Calu3 (cell line): Measurements from ENCODE around the gene GFOD1. TPM values are rescaled to one million over a fixed set of nuclear protein-coding genes. Genes with fewer than 3 reads are reported as not detected.

Source experiments
- BruUV-seq: library from RNA; stranded (reverse); fragments of 400-500 nt; replicated peaks from 2 replicates; lab custom pipeline; 2021; lab: Mats Ljungman, UMichigan
- CTCF ChIA-PET: fragments of 300-600 bp; sonication (Branson Sonifier 250); formaldehyde crosslinking; loops from one replicate; lab custom pipeline; 2022; ENCODE audit warnings: antibody characterized with exemption; lab: Charles Lee
- DNase-seq: peaks from one replicate; pipeline ENCODE4 v3.0.0; 2022
- H3K27ac Mint-ChIP-seq: one replicate; pipeline ENCODE4 v1.8.0; 2022; ENCODE audit warnings: mixed read lengths; ENCODE audit not compliant: unreplicated experiment
- H3K27me3 Mint-ChIP-seq: one replicate; pipeline ENCODE4 v1.8.0; 2022; ENCODE audit warnings: mixed read lengths; ENCODE audit not compliant: unreplicated experiment
- H3K36me3 Mint-ChIP-seq: one replicate; pipeline ENCODE4 v1.8.0; 2022; ENCODE audit warnings: mild to moderate bottlenecking, moderate library complexity, mixed read lengths; ENCODE audit not compliant: insufficient read depth, unreplicated experiment
- H3K4me1 Mint-ChIP-seq: one replicate; pipeline ENCODE4 v1.8.0; 2022; ENCODE audit warnings: mild to moderate bottlenecking, low read depth, mixed read lengths; ENCODE audit not compliant: unreplicated experiment
- H3K4me3 Mint-ChIP-seq: one replicate; pipeline ENCODE4 v1.8.0; 2022; ENCODE audit warnings: mild to moderate bottlenecking, low read depth, moderate library complexity, mixed read lengths; ENCODE audit not compliant: unreplicated experiment
- H3K9me3 Mint-ChIP-seq: one replicate; pipeline ENCODE4 v1.8.0; 2022; ENCODE audit warnings: low read depth, mixed read lengths; ENCODE audit not compliant: unreplicated experiment
- intact Hi-C: fragments of 100-400 bp; cut with micrococcal nuclease; formaldehyde crosslinking; loops from one replicate; pipeline ENCODE4 v1.10.0; 2022; ENCODE audit not compliant: unreplicated experiment
- total RNA-seq: library from RNA; stranded (reverse); gene quantifications from 2 replicates; pipeline ENCODE4 v1.2.3, GENCODE V29; 2022
- TF ChIP-seq, protein P1 (sequence below): fragments of 200-600 bp; IDR thresholded peaks from one replicate; pipeline ENCODE4 v1.8.0; 2022; ENCODE audit warnings: antibody characterized with exemption; ENCODE audit not compliant: unreplicated experiment

Gene GFOD1
- total RNA-seq, 1 experiment from 2014 or later, result 9.5 TPM

DNA sequence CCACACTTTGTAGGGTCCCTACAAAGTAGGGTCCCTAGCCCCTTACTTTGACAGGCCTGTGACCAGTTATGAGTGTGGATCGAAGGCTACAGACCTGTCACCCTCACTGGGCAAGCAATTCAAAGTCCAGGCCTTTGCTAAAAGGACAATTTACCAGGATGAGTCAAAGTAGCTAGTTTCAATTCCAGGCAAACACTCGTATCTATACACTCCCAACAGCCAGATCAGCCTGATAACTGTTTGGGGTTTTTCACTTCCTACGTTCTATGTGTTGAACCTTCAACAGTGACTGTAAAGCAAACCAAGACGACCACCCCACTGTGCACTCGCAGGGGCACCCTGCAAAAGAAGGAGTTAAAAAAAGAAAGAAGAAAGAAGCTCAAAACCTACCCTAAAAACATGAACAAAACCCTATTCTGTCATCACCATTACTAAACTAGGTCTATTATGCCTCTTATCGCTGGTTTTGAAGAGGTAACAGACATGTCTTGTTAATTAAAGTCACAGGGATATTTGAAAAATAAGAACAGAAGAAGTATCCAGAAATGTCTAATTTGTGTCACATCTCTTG is 3.2 kb downstream of the GFOD1 start:
- Mint-ChIP-seq H3K4me1 (peaks cover 46% of the 10 kb centered on the region), H3K4me3 (peak overlapping the region; percentile 90), H3K36me3 (peaks cover 33% of the 10 kb centered on the region), H3K27me3 (no peaks in the 10 kb centered on the region), H3K27ac (peak overlapping the region; percentile 32), H3K9me3 (no peaks in the 10 kb centered on the region)
- BruUV-seq, result no TSS peak
- no peak for DNase-seq
- intact Hi-C loops, result loop anchor here (5.0 kb wide), 1 partner anchor 87 kb away; no protein-coding TSS in a partner anchor
- CTCF ChIA-PET, result no interaction called here
- TF ChIP-seq, protein P1, sequence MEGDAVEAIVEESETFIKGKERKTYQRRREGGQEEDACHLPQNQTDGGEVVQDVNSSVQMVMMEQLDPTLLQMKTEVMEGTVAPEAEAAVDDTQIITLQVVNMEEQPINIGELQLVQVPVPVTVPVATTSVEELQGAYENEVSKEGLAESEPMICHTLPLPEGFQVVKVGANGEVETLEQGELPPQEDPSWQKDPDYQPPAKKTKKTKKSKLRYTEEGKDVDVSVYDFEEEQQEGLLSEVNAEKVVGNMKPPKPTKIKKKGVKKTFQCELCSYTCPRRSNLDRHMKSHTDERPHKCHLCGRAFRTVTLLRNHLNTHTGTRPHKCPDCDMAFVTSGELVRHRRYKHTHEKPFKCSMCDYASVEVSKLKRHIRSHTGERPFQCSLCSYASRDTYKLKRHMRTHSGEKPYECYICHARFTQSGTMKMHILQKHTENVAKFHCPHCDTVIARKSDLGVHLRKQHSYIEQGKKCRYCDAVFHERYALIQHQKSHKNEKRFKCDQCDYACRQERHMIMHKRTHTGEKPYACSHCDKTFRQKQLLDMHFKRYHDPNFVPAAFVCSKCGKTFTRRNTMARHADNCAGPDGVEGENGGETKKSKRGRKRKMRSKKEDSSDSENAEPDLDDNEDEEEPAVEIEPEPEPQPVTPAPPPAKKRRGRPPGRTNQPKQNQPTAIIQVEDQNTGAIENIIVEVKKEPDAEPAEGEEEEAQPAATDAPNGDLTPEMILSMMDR, result no peak

DNA sequence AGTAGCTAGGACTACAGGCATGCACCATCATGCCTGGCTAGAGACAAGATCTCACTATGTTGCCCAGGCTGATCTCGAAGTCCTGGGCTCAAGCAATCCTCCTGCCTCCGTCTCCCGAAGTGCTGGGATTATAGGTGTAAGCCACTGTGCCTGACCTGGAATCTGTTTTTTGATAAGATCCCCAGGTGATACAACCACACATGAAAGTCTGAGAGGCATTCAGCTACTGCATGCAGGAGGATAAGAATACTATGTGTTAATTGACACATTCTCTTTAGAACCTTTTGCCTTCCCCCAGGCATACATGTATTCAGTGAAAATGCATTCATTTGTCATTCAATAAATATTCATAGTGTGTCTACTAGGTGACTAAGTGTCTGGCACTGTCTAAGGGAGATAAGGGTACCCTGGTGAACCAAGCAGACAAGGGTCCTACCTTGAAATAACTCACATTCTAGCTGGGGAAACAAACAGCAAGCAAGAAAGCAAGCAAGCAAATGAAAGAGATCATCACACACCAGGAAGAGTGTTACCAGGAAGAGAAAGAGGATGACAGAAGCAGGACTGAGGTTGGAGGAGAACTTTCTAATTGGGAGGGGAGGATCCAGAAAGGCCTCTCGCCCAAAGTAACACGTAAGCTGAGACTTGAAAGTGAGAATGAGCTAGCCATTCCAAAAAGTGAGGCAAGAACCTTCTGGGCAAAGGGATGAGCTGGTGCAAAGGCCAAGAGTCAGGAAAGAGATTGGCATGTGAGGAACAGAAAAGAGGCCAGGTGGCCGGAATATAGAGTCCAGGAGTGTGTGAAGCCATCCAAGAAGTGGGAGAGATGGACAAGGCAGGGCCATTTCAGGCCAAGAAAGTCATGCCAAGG is 6.5 kb downstream of the GFOD1 start:
- BruUV-seq, result no TSS peak
- TF ChIP-seq, protein P1, result no peak
- CTCF ChIA-PET, result interaction anchor here (0.7 to 1.7 kb wide), 2 partner anchors 97 to 191 kb away, joined by 4 to 5 read pairs; no protein-coding TSS in a partner anchor
- Mint-ChIP-seq H3K4me3 (peak overlapping the region; percentile 43), H3K4me1 (peaks cover 56% of the 10 kb centered on the region), H3K27me3 (no peaks in the 10 kb centered on the region), H3K27ac (peak overlapping the region; percentile 73), H3K36me3 (peaks cover 8% of the 10 kb centered on the region), H3K9me3 (no peaks in the 10 kb centered on the region)
- peak; percentile 9 for DNase-seq
- intact Hi-C loops, result loop anchor here (5.0 kb wide), 1 partner anchor 84 kb away; no protein-coding TSS in a partner anchor

DNA sequence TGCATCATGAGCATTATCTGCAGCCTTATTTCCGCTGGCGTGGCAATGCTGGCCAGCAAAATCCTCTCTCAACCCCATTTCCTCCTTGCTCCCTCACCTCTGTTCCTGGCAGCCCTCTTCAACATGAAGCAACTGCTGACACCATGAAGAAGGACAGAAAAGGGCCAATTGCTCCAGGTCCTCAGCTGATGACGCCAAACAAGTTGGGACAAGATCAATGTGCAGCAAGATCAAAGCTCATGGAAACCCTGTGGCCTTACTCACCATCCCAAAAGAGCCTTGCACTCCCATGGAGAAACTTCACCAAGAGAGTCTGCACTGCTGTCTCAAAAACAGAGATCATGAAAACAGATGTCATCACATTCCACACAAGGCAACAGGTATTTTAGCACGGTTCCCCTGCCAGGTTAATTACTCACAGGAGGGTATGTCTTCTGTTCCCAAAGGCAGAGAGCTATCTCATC is 7.4 kb downstream of the GFOD1 start:
- no TSS peak for BruUV-seq
- Mint-ChIP-seq H3K27ac (no peak overlapping the region), H3K9me3 (no peaks in the 10 kb centered on the region), H3K27me3 (no peaks in the 10 kb centered on the region), H3K36me3 (no peaks in the 10 kb centered on the region), H3K4me1 (peaks cover 47% of the 10 kb centered on the region), H3K4me3 (no peak overlapping the region)
- DNase-seq, result no peak
- intact Hi-C loops, result loop anchor here (5.0 kb wide), 1 partner anchor 83 kb away; no protein-coding TSS in a partner anchor
- CTCF ChIA-PET, result interaction anchor here (0.7 to 1.7 kb wide), 2 partner anchors 96 to 190 kb away, joined by 4 to 5 read pairs; no protein-coding TSS in a partner anchor
- TF ChIP-seq, protein P1, result no peak

DNA sequence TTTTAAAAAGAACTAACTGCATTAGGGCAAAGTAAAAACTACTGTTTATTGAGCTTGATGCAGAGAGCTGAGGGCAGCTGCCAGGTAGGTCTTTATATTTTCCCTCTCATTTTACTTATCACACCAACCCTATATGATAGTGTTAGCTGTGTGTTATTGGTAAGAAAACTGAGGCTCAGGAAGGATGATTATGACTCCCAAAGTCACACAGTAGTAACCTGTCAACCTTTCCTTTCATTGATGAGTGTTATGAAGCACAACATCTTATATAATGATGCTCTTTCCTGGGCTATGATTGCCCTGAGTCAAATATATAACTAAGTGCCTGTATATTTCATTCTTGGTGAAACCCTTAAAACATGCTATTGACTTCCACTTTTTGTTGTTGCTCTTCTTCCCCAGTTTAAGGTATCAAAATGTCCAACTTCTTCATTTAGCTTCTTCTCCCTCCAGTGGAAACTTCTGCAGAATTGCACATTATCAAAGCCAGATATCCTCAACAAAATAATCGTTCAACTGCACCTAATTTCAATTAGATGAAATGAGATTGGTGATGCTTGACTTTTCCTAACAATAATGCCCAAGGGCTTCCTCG is 8.1 kb downstream of the GFOD1 start:
- no peak overlapping the region for H3K27ac Mint-ChIP-seq
- H3K4me3 Mint-ChIP-seq, result no peak overlapping the region
- no TSS peak for BruUV-seq
- no peak for DNase-seq
- H3K36me3 Mint-ChIP-seq, result no peaks in the 10 kb centered on the region
- CTCF ChIA-PET, result no interaction called here
- no peaks in the 10 kb centered on the region for H3K9me3 Mint-ChIP-seq
- TF ChIP-seq, protein P1, result no peak
- H3K27me3 Mint-ChIP-seq, result no peaks in the 10 kb centered on the region
- intact Hi-C loops, result no loop called here
- peaks cover 41% of the 10 kb centered on the region for H3K4me1 Mint-ChIP-seq
